Stimulated activated memory B cell treated with anti-CD40 and anti-IgM and Interleukin-4, amounts not matched to agents 10 μg/mL and 1 μg/mL and 100 μg/mL, for 72 hours (primary cell): ENCODE measurements around the gene FGD2.

ENCODE experiments used
- ATAC-seq: fragments of 150-1000 bp; cut with Tn5 transposase; 2 replicates; pipeline ENCODE4 v1.10.0; 2021
- H3K27ac Mint-ChIP-seq: one replicate; pipeline ENCODE4 v1.8.0; 2022; ENCODE audit warnings: mild to moderate bottlenecking, mixed read lengths
- H3K27me3 Mint-ChIP-seq: one replicate; pipeline ENCODE4 v1.8.0; 2022; ENCODE audit warnings: mixed read lengths
- H3K36me3 Mint-ChIP-seq: one replicate; pipeline ENCODE4 v1.8.0; 2022; ENCODE audit warnings: mixed read lengths
- H3K4me1 Mint-ChIP-seq: one replicate; pipeline ENCODE4 v1.8.0; 2022; ENCODE audit warnings: mixed read lengths
- H3K4me3 Mint-ChIP-seq: one replicate; pipeline ENCODE4 v1.8.0; 2022; ENCODE audit warnings: mild to moderate bottlenecking, moderate library complexity, mixed read lengths
- H3K9me3 Mint-ChIP-seq: one replicate; pipeline ENCODE4 v1.8.0; 2022; ENCODE audit warnings: mixed read lengths

The FGD2 gene

GRCh38 chr6:37059344-37060194 is 54.1 kb downstream of the FGD2 start:
- peaks cover 6% of the 10 kb centered on the region for H3K4me1 Mint-ChIP-seq
- no peak for ATAC-seq
- no peak overlapping the region for H3K4me3 Mint-ChIP-seq
- no peaks in the 10 kb centered on the region for H3K27me3 Mint-ChIP-seq
- peak overlapping the region; percentile 26 for H3K27ac Mint-ChIP-seq
- no peaks in the 10 kb centered on the region for H3K9me3 Mint-ChIP-seq
- H3K36me3 Mint-ChIP-seq = no peaks in the 10 kb centered on the region

- ATAC-seq = no peak
- peaks cover 6% of the 10 kb centered on the region for H3K4me1 Mint-ChIP-seq
- no peaks in the 10 kb centered on the region for H3K36me3 Mint-ChIP-seq
- H3K9me3 Mint-ChIP-seq = no peaks in the 10 kb centered on the region
- H3K4me3 Mint-ChIP-seq = no peak overlapping the region
- H3K27ac Mint-ChIP-seq = no peak overlapping the region
- H3K27me3 Mint-ChIP-seq = no peaks in the 10 kb centered on the region
Observed at GRCh38 chr6:37060195-37060559, 54.7 kb downstream of the FGD2 start.

- Mint-ChIP-seq H3K27me3 (no peaks in the 10 kb centered on the region), H3K4me3 (no peak overlapping the region), H3K9me3 (no peaks in the 10 kb centered on the region), H3K36me3 (no peaks in the 10 kb centered on the region), H3K27ac (no peak overlapping the region), H3K4me1 (peaks cover 6% of the 10 kb centered on the region)
- ATAC-seq = no peak
Observed at GRCh38 chr6:37061157-37061804, 55.8 kb downstream of the FGD2 start.

- no peak overlapping the region for H3K27ac Mint-ChIP-seq
- no peak overlapping the region for H3K4me3 Mint-ChIP-seq
- no peaks in the 10 kb centered on the region for H3K27me3 Mint-ChIP-seq
- H3K36me3 Mint-ChIP-seq = no peaks in the 10 kb centered on the region
- H3K9me3 Mint-ChIP-seq = no peaks in the 10 kb centered on the region
- ATAC-seq = no peak
- H3K4me1 Mint-ChIP-seq = peaks cover 6% of the 10 kb centered on the region
Observed at GRCh38 chr6:37062424-37062823, 57.0 kb downstream of the FGD2 start.

- Mint-ChIP-seq H3K27me3 (no peaks in the 10 kb centered on the region), H3K9me3 (peaks cover 4% of the 10 kb centered on the region), H3K4me1 (peaks cover 25% of the 10 kb centered on the region), H3K27ac (no peak overlapping the region), H3K4me3 (no peak overlapping the region), H3K36me3 (no peaks in the 10 kb centered on the region)
- peak; percentile 16 for ATAC-seq
Observed at GRCh38 chr6:37068356-37069270, 63.2 kb downstream of the FGD2 start.

GRCh38 chr6:37069639-37070038 is 64.2 kb downstream of the FGD2 start:
- Mint-ChIP-seq H3K4me1 (peaks cover 25% of the 10 kb centered on the region), H3K9me3 (peaks cover 4% of the 10 kb centered on the region), H3K4me3 (no peak overlapping the region), H3K36me3 (no peaks in the 10 kb centered on the region), H3K27ac (no peak overlapping the region), H3K27me3 (no peaks in the 10 kb centered on the region)
- no peak for ATAC-seq

GRCh38 chr6:37072526-37072925 is 67.1 kb downstream of the FGD2 start:
- Mint-ChIP-seq H3K4me1 (peaks cover 25% of the 10 kb centered on the region), H3K4me3 (no peak overlapping the region), H3K9me3 (peaks cover 4% of the 10 kb centered on the region), H3K27me3 (peaks cover 1% of the 10 kb centered on the region), H3K36me3 (no peaks in the 10 kb centered on the region), H3K27ac (peak overlapping the region; percentile 50)
- ATAC-seq = no peak

GRCh38 chr6:37074053-37074827 is 68.8 kb downstream of the FGD2 start:
- no peak overlapping the region for H3K4me3 Mint-ChIP-seq
- H3K9me3 Mint-ChIP-seq = peaks cover 4% of the 10 kb centered on the region
- H3K4me1 Mint-ChIP-seq = peaks cover 25% of the 10 kb centered on the region
- ATAC-seq = no peak
- no peaks in the 10 kb centered on the region for H3K36me3 Mint-ChIP-seq
- H3K27ac Mint-ChIP-seq = no peak overlapping the region
- peaks cover 8% of the 10 kb centered on the region for H3K27me3 Mint-ChIP-seq

GRCh38 chr6:37077191-37077904 is 71.9 kb downstream of the FGD2 start:
- ATAC-seq = no peak
- peaks cover 4% of the 10 kb centered on the region for H3K4me1 Mint-ChIP-seq
- no peak overlapping the region for H3K4me3 Mint-ChIP-seq
- H3K27ac Mint-ChIP-seq = no peak overlapping the region
- peaks cover 8% of the 10 kb centered on the region for H3K27me3 Mint-ChIP-seq
- no peaks in the 10 kb centered on the region for H3K36me3 Mint-ChIP-seq
- H3K9me3 Mint-ChIP-seq = peaks cover 4% of the 10 kb centered on the region

GRCh38 chr6:37077905-37078296 is 72.4 kb downstream of the FGD2 start:
- Mint-ChIP-seq H3K9me3 (peaks cover 4% of the 10 kb centered on the region), H3K27ac (no peak overlapping the region), H3K36me3 (no peaks in the 10 kb centered on the region), H3K27me3 (peaks cover 8% of the 10 kb centered on the region), H3K4me3 (no peak overlapping the region), H3K4me1 (no peaks in the 10 kb centered on the region)
- ATAC-seq = peak; percentile 41
